Activated CD8-positive, alpha-beta memory T cell treated with anti-CD3 and anti-CD28 coated beads, Interleukin-2, amount 50 U/mL, for 1 hour (primary cell): ENCODE measurements around the gene DUSP10.

Source experiments
- DNase-seq: peaks from one replicate; pipeline ENCODE4 v3.0.0-alpha.2; 2020; ENCODE audit errors: extremely low read depth

The DUSP10 gene

GRCh38 chr1:221732052-221732451, 9.8 kb downstream of the DUSP10 start:
- no peak for DNase-seq

- DNase-seq = no peak
Observed at GRCh38 chr1:221729771-221730330, 12.0 kb downstream of the DUSP10 start.

GRCh38 chr1:221728037-221728505, 13.8 kb downstream of the DUSP10 start:
- DNase-seq = no peak

- DNase-seq = no peak
Observed at GRCh38 chr1:221727146-221728036, 14.5 kb downstream of the DUSP10 start.

GRCh38 chr1:221725735-221726672, 15.9 kb downstream of the DUSP10 start:
- DNase-seq = no peak

- DNase-seq = no peak
Observed at GRCh38 chr1:221724931-221725605, 16.8 kb downstream of the DUSP10 start.

- DNase-seq = no peak
Observed at GRCh38 chr1:221723848-221724236, 18.0 kb downstream of the DUSP10 start.

GRCh38 chr1:221723018-221723847, 18.7 kb downstream of the DUSP10 start:
- DNase-seq = no peak

GRCh38 chr1:221722254-221723017, 19.5 kb downstream of the DUSP10 start:
- DNase-seq = no peak

- no peak for DNase-seq
Observed at GRCh38 chr1:221720545-221720944, 21.3 kb downstream of the DUSP10 start.

GRCh38 chr1:221719987-221720386, 21.9 kb downstream of the DUSP10 start:
- no peak for DNase-seq

- DNase-seq = no peak
Observed at GRCh38 chr1:221719278-221719597, 22.7 kb downstream of the DUSP10 start.

GRCh38 chr1:221718381-221719277, 23.3 kb downstream of the DUSP10 start:
- DNase-seq = no peak

- DNase-seq = no peak
Observed at GRCh38 chr1:221717485-221717853, 24.4 kb downstream of the DUSP10 start.

GRCh38 chr1:221716713-221717484, 25.0 kb downstream of the DUSP10 start:
- DNase-seq = no peak

- no peak for DNase-seq
Observed at GRCh38 chr1:221715321-221716169, 26.3 kb downstream of the DUSP10 start.
